ENCODE results near the gene OS9. TPM values are rescaled to one million over a fixed set of nuclear protein-coding genes. Genes with fewer than 3 reads are reported as not detected.

The OS9 gene
- total and polyA plus RNA-seq, 2 donors (not counting 3 experiments of a cell fraction or from before 2014, with no cell fraction given), result 212 to 561 TPM

- H3K79me2 ChIP-seq (ENCODE audit: control insufficient read depth, insufficient read depth, low read length), result no peaks in the 10 kb centered on the region
- dilution Hi-C loops (cut with MboI; ENCODE audit: extremely low pct_ligation_motif_present, low sequenced_read_pairs), result no loop called here
- no peak overlapping the region for H3K27ac ChIP-seq (ENCODE audit: insufficient read depth, low read depth, low read length)
- DNase-seq (ENCODE audit: low read depth, low spot score), result no peak
- no peak for FAIRE-seq
- BruUV-seq (replicated peaks), result no TSS peak
- peaks cover 0 to 2% of the 10 kb centered on the region in 2 experiments for H3K27me3 ChIP-seq (ENCODE audit: control insufficient read depth in 2 of 2, insufficient read depth in 2 of 2, low read length in 2 of 2)
- intact Hi-C loops (cut with micrococcal nuclease), result no loop called here
- no peaks in the 10 kb centered on the region for H3K36me3 ChIP-seq (ENCODE audit: control insufficient read depth in 2 of 2, extremely low read depth in 1 of 2, insufficient read depth in 2 of 2, low read length in 2 of 2)
- no peaks in the 10 kb centered on the region for H4K20me1 ChIP-seq (replicated peaks; ENCODE audit: control insufficient read depth, extremely low read depth, insufficient read depth, low read length)
- H3K9me3 ChIP-seq (replicated peaks; ENCODE audit: control insufficient read depth, insufficient read depth, low read length), result no peaks in the 10 kb centered on the region
- H3K9me1 ChIP-seq (replicated peaks; ENCODE audit: control insufficient read depth, extremely low read depth, insufficient read depth, low read length), result no peaks in the 10 kb centered on the region
- no peak overlapping the region for H2AFZ ChIP-seq (ENCODE audit: low read depth, low read length)
- H3K4me2 ChIP-seq (ENCODE audit: insufficient read depth, low read length), result no peak overlapping the region
- POLR2A ChIA-PET, result no interaction called here
- TF ChIP-seq FOS (IDR thresholded peaks at IDR 0.05; ENCODE audit: borderline replicate concordance, insufficient read depth, low read length), result no peak
- no peak for TF ChIP-seq GATA2 (IDR thresholded peaks at IDR 0.05; ENCODE audit: insufficient read depth, insufficient read length, low read depth, low read length)
- no peak for TF ChIP-seq POLR2AphosphoS5 (IDR thresholded peaks at IDR 0.05; ENCODE audit: insufficient read depth, low read depth, low read length)
- TF ChIP-seq EZH2 (IDR thresholded peaks at IDR 0.05; ENCODE audit: borderline replicate concordance, low read depth, low read length, severe bottlenecking), result no peak
- H3K4me3 ChIP-seq (replicated peaks in 1 of 3; ENCODE audit: insufficient read depth in 1 of 3, low read depth in 1 of 3, low read length in 3 of 3), result no peak overlapping the region
- no peaks in the 10 kb centered on the region for H3K4me1 ChIP-seq (ENCODE audit: control insufficient read depth, extremely low read depth, insufficient read depth, low read length)
- H3K9ac ChIP-seq (replicated peaks; ENCODE audit: extremely low read depth, insufficient read depth, low read length), result no peak overlapping the region
- CTCF ChIA-PET, result interaction anchor here (0.7 kb wide), 1 partner anchor 90 kb away, joined by 3 read pairs; no protein-coding TSS in a partner anchor
Observed at GRCh38 chr12:57672801-57673200, 21.1 kb upstream of the OS9 start.

DNA sequence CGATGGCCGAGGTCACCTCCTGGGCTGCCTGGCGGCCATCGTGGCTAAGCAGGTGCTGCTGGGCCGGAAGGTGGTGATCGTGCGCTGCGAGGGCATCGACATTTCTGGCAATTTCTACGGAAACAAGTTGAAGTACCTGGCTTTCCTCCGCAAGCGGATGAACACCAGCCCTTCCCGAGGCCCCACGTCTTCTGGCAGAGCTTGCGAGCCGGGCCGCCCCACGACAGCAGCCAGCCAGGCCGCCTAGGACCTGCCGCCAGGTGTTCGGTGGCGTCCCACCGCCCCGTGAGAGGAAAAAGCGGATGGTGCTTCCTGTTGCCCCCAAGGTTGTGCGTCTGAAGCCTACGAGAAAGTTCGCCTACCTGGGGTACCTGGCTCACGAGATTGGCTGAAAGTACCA lies 19.2 kb upstream of the OS9 start:
- intact Hi-C loops (cut with micrococcal nuclease), result no loop called here
- Histone ChIP-seq H2AFZ (ENCODE audit: low read depth, low read length) (no peak overlapping the region), H3K9me1 (replicated peaks; ENCODE audit: control insufficient read depth, extremely low read depth, insufficient read depth, low read length) (no peaks in the 10 kb centered on the region), H3K27ac (ENCODE audit: insufficient read depth, low read depth, low read length) (no peak overlapping the region), H3K36me3 (ENCODE audit: control insufficient read depth in 2 of 2, extremely low read depth in 1 of 2, insufficient read depth in 2 of 2, low read length in 2 of 2) (no peaks in the 10 kb centered on the region), H3K9me3 (replicated peaks; ENCODE audit: control insufficient read depth, insufficient read depth, low read length) (no peaks in the 10 kb centered on the region), H4K20me1 (replicated peaks; ENCODE audit: control insufficient read depth, extremely low read depth, insufficient read depth, low read length) (no peaks in the 10 kb centered on the region), H3K4me3 (replicated peaks in 1 of 3; ENCODE audit: insufficient read depth in 1 of 3, low read depth in 1 of 3, low read length in 3 of 3) (no peak overlapping the region), H3K9ac (replicated peaks; ENCODE audit: extremely low read depth, insufficient read depth, low read length) (no peak overlapping the region), H3K79me2 (ENCODE audit: control insufficient read depth, insufficient read depth, low read length) (no peaks in the 10 kb centered on the region), H3K4me2 (ENCODE audit: insufficient read depth, low read length) (no peak overlapping the region), H3K4me1 (ENCODE audit: control insufficient read depth, extremely low read depth, insufficient read depth, low read length) (no peaks in the 10 kb centered on the region), H3K27me3 (ENCODE audit: control insufficient read depth in 2 of 2, insufficient read depth in 2 of 2, low read length in 2 of 2) (peaks cover under 1 to 2% of the 10 kb centered on the region in 2 experiments)
- FAIRE-seq, result no peak
- POLR2A ChIA-PET, result no interaction called here
- no peak for DNase-seq (ENCODE audit: low read depth, low spot score)
- no TSS peak for BruUV-seq (replicated peaks)
- dilution Hi-C loops (cut with MboI; ENCODE audit: extremely low pct_ligation_motif_present, low sequenced_read_pairs), result no loop called here
- CTCF ChIA-PET, result interaction anchor here (1.4 kb wide), 1 partner anchor 91 kb away, joined by 3 read pairs; no protein-coding TSS in a partner anchor
- TF ChIP-seq GATA2 (IDR thresholded peaks at IDR 0.05; ENCODE audit: insufficient read depth, insufficient read length, low read depth, low read length) (no peak), POLR2AphosphoS5 (IDR thresholded peaks at IDR 0.05; ENCODE audit: insufficient read depth, low read depth, low read length) (no peak), MYC (IDR thresholded peaks at IDR 0.05; ENCODE audit: low read depth, low read length) (no peak), EZH2 (IDR thresholded peaks at IDR 0.05; ENCODE audit: borderline replicate concordance, low read depth, low read length, severe bottlenecking) (no peak), POLR2A (IDR thresholded peaks at IDR 0.05; ENCODE audit: low read depth, low read length) (no peak), JUN (IDR thresholded peaks at IDR 0.05; ENCODE audit: borderline replicate concordance, insufficient read depth, insufficient read length, low read depth) (no peak), FOS (IDR thresholded peaks at IDR 0.05; ENCODE audit: borderline replicate concordance, insufficient read depth, low read length) (no peak), CTCF (IDR thresholded peaks at IDR 0.05; ENCODE audit: extremely low read depth in 1 of 2, insufficient read depth in 1 of 2, low read depth in 1 of 2, low read length in 2 of 2) (no peak)
- TF ChIP-seq, protein P1, sequence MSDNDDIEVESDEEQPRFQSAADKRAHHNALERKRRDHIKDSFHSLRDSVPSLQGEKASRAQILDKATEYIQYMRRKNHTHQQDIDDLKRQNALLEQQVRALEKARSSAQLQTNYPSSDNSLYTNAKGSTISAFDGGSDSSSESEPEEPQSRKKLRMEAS (IDR thresholded peaks at IDR 0.05; ENCODE audit: insufficient read depth, insufficient read length), result no peak
